Activated CD4-positive, alpha-beta T cell treated with anti-CD3 and anti-CD28 coated beads, Interleukin-2, amount 10 ng/mL, durations not matched to agents 7 days and 5 days (primary cell): ENCODE results near the gene PSMB9. TPM values are rescaled to one million over a fixed set of nuclear protein-coding genes. Genes with fewer than 3 reads are reported as not detected.
"Not testable (repeated sequence)": the region's sequence is repeated elsewhere in the genome, so short reads cannot be mapped to it uniquely, and the experiment has no call there.

Experiments
- CTCF ChIA-PET: fragments of 350-600 bp; sonication (Branson Sonifier 250); formaldehyde crosslinking; loops from one replicate; lab custom pipeline; 2021; ENCODE audit warnings: antibody characterized with exemption; lab: Charles Lee
- POLR2A ChIA-PET: fragments of 350-600 bp; sonication (Branson Sonifier 250); formaldehyde crosslinking; loops from one replicate; lab custom pipeline; 2021; ENCODE audit warnings: antibody characterized with exemption; lab: Charles Lee
- DNase-seq: peaks from one replicate; pipeline ENCODE4 v3.0.0-alpha.2; 2020
- H3K27ac Mint-ChIP-seq: one replicate; pipeline ENCODE4 v1.8.0; 2021; ENCODE audit warnings: mild to moderate bottlenecking, moderate library complexity, mixed read lengths
- H3K27me3 Mint-ChIP-seq: one replicate; pipeline ENCODE4 v1.8.0; 2021; ENCODE audit warnings: mixed read lengths
- H3K36me3 Mint-ChIP-seq: one replicate; pipeline ENCODE4 v1.8.0; 2021; ENCODE audit warnings: low read depth, mixed read lengths
- H3K4me1 Mint-ChIP-seq: one replicate; pipeline ENCODE4 v1.8.0; 2021; ENCODE audit warnings: mixed read lengths
- H3K4me3 Mint-ChIP-seq: one replicate; pipeline ENCODE4 v1.8.0; 2021; ENCODE audit warnings: mild to moderate bottlenecking, moderate library complexity, mixed read lengths
- H3K9me3 Mint-ChIP-seq: one replicate; pipeline ENCODE4 v1.8.0; 2021; ENCODE audit warnings: mixed read lengths
- total RNA-seq, 2 experiments: library from RNA; stranded (reverse); gene quantifications; one replicate each; pipeline ENCODE4 v1.2.3, GENCODE V29; 2021

PSMB9 gene
- total RNA-seq, result 100 to 1,000 TPM; 329 to 391 TPM

GRCh38 chr6:32853541-32854375 lies at the start of gene PSMB9, which contains the start of gene TAP1:
Gene PSMB9 (plus strand): TSS chr6:32854192. CDS start chr6:32854230, 38 bp downstream.
Gene TAP1 (minus strand): TSS chr6:32853704. CDS start chr6:32853636, 68 bp downstream.
- H3K4me3 Mint-ChIP-seq, result peak within 1 kb of the TSS; percentile 98

GRCh38 chr6:32805404-32805803 lies 48.6 kb upstream of the PSMB9 start:
- H3K4me3 Mint-ChIP-seq, H3K27ac Mint-ChIP-seq, H3K36me3 Mint-ChIP-seq, CTCF ChIA-PET, DNase-seq, POLR2A ChIA-PET, H3K4me1 Mint-ChIP-seq, H3K9me3 Mint-ChIP-seq: not testable (repeated sequence)
- peaks cover 51% of the 10 kb centered on the region for H3K27me3 Mint-ChIP-seq

More at GRCh38 chr6:32853541-32854375, at the start of gene PSMB9, which contains the start of gene TAP1:
- POLR2A ChIA-PET, result interaction anchor here (0.5 to 2.9 kb wide), 9 partner anchors 9 to 120 kb away, joined by 3 to 54 read pairs (median 4); partner anchors contain the start of genes PSMB8 and TAP2
- CTCF ChIA-PET, result interaction anchor here (0.7 to 8.0 kb wide), 12 partner anchors 10 to 394 kb away, joined by 3 to 171 read pairs (median 6); partner anchors contain the start of genes HLA-DMA, PSMB8 and TAP2
- Mint-ChIP-seq H3K9me3 (no peaks in the 10 kb centered on the region), H3K27ac (peak within 1 kb of the TSS; percentile 100), H3K36me3 (peaks cover 84% of the 10 kb centered on the region), H3K4me1 (peaks cover 62% of the 10 kb centered on the region), H3K27me3 (no peaks in the 10 kb centered on the region)
- DNase-seq, result peak; percentile 97

GRCh38 chr6:32807020-32807580 lies 46.9 kb upstream of the PSMB9 start:
- no peak overlapping the region for H3K4me3 Mint-ChIP-seq
- H3K4me1 Mint-ChIP-seq, result peaks cover 3% of the 10 kb centered on the region
- no peaks in the 10 kb centered on the region for H3K9me3 Mint-ChIP-seq
- POLR2A ChIA-PET, result no interaction called here
- no peak for DNase-seq
- H3K27ac Mint-ChIP-seq, result no peak overlapping the region
- no peaks in the 10 kb centered on the region for H3K36me3 Mint-ChIP-seq
- CTCF ChIA-PET, result interaction anchor here (1.0 kb wide), 1 partner anchor 31 kb away, joined by 3 read pairs; the partner anchor contains the start of gene TAP2
- peaks cover 39% of the 10 kb centered on the region for H3K27me3 Mint-ChIP-seq

- ChIA-PET POLR2A (interaction anchor here (0.6 kb wide), 1 partner anchor 16 kb away, joined by 3 read pairs; no protein-coding TSS in a partner anchor), CTCF (no interaction called here)
- H3K4me1 Mint-ChIP-seq, result peaks cover 3% of the 10 kb centered on the region
- DNase-seq, result no peak
- H3K4me3 Mint-ChIP-seq, result no peak overlapping the region
- peaks cover 20% of the 10 kb centered on the region for H3K27me3 Mint-ChIP-seq
- no peaks in the 10 kb centered on the region for H3K9me3 Mint-ChIP-seq
- H3K36me3 Mint-ChIP-seq, result no peaks in the 10 kb centered on the region
- no peak overlapping the region for H3K27ac Mint-ChIP-seq
These were observed 44.8 kb upstream of the PSMB9 start for GRCh38 chr6:32809171-32809570.

GRCh38 chr6:32814145-32814544 lies 39.8 kb upstream of the PSMB9 start:
- H3K4me3 Mint-ChIP-seq, result no peak overlapping the region
- no peak for DNase-seq
- POLR2A ChIA-PET, result no interaction called here
- H3K27ac Mint-ChIP-seq, result no peak overlapping the region
- no peaks in the 10 kb centered on the region for H3K9me3 Mint-ChIP-seq
- no peaks in the 10 kb centered on the region for H3K27me3 Mint-ChIP-seq
- CTCF ChIA-PET, result interaction anchor here (1.2 kb wide), 1 partner anchor 24 kb away, joined by 3 read pairs; the partner anchor contains the start of gene TAP2
- peaks cover 7% of the 10 kb centered on the region for H3K4me1 Mint-ChIP-seq
- H3K36me3 Mint-ChIP-seq, result no peaks in the 10 kb centered on the region

- POLR2A ChIA-PET, result no interaction called here
- Mint-ChIP-seq H3K36me3 (no peaks in the 10 kb centered on the region), H3K9me3 (no peaks in the 10 kb centered on the region), H3K27ac (no peak overlapping the region), H3K4me1 (peaks cover 7% of the 10 kb centered on the region), H3K4me3 (no peak overlapping the region), H3K27me3 (no peaks in the 10 kb centered on the region)
- CTCF ChIA-PET, result interaction anchor here (1.0 to 1.2 kb wide), 2 partner anchors 23 to 24 kb away, joined by 3 to 4 read pairs; partner anchors contain the start of gene TAP2
- DNase-seq, result no peak
These were observed 38.9 kb upstream of the PSMB9 start for GRCh38 chr6:32815115-32815514.

- Mint-ChIP-seq H3K36me3 (no peaks in the 10 kb centered on the region), H3K9me3 (no peaks in the 10 kb centered on the region), H3K27me3 (no peaks in the 10 kb centered on the region), H3K4me1 (peaks cover 7% of the 10 kb centered on the region), H3K27ac (no peak overlapping the region), H3K4me3 (no peak overlapping the region)
- POLR2A ChIA-PET, result no interaction called here
- CTCF ChIA-PET, result interaction anchor here (1.0 kb wide), 1 partner anchor 23 kb away, joined by 4 read pairs; the partner anchor contains the start of gene TAP2
- DNase-seq, result no peak
These were observed 38.0 kb upstream of the PSMB9 start for GRCh38 chr6:32815996-32816395.

GRCh38 chr6:32816746-32817204 lies 37.2 kb upstream of the PSMB9 start, which contains the start of gene HLA-DOB:
Gene HLA-DOB (minus strand): TSS chr6:32817002. CDS start chr6:32816951, 51 bp downstream.
- Mint-ChIP-seq H3K4me3 (no peak within 1 kb of the TSS), H3K9me3 (no peaks in the 10 kb centered on the region), H3K27me3 (no peaks in the 10 kb centered on the region), H3K4me1 (peaks cover 7% of the 10 kb centered on the region), H3K36me3 (no peaks in the 10 kb centered on the region), H3K27ac (no peak within 1 kb of the TSS)
- ChIA-PET CTCF (no interaction called here), POLR2A (no interaction called here)
- DNase-seq, result no peak

- Mint-ChIP-seq H3K4me3 (no peak overlapping the region), H3K27me3 (no peaks in the 10 kb centered on the region), H3K36me3 (no peaks in the 10 kb centered on the region), H3K27ac (no peak overlapping the region), H3K9me3 (no peaks in the 10 kb centered on the region), H3K4me1 (peaks cover 7% of the 10 kb centered on the region)
- no peak for DNase-seq
- ChIA-PET POLR2A (no interaction called here), CTCF (no interaction called here)
These were observed 35.1 kb upstream of the PSMB9 start for GRCh38 chr6:32818867-32819266.

- Mint-ChIP-seq H3K4me3 (no peak overlapping the region), H3K4me1 (peaks cover 7% of the 10 kb centered on the region), H3K36me3 (no peaks in the 10 kb centered on the region), H3K9me3 (no peaks in the 10 kb centered on the region), H3K27me3 (no peaks in the 10 kb centered on the region), H3K27ac (no peak overlapping the region)
- CTCF ChIA-PET, result interaction anchor here (0.7 to 2.8 kb wide), 2 partner anchors 19 to 130 kb away, joined by 3 to 18 read pairs; partner anchors contain the start of gene TAP2
- POLR2A ChIA-PET, result no interaction called here
- no peak for DNase-seq
These were observed 34.3 kb upstream of the PSMB9 start for GRCh38 chr6:32819729-32820128.

GRCh38 chr6:32825966-32826365 lies 28.0 kb upstream of the PSMB9 start:
- H3K4me1 Mint-ChIP-seq, result peaks cover 29% of the 10 kb centered on the region

GRCh38 chr6:32827025-32827424 lies 27.0 kb upstream of the PSMB9 start:
- Mint-ChIP-seq H3K36me3 (peaks cover 47% of the 10 kb centered on the region), H3K27me3 (no peaks in the 10 kb centered on the region), H3K27ac (no peak overlapping the region), H3K4me1 (peaks cover 36% of the 10 kb centered on the region), H3K4me3 (no peak overlapping the region), H3K9me3 (no peaks in the 10 kb centered on the region)
- no peak for DNase-seq
- CTCF ChIA-PET, result interaction anchor here (1.9 to 4.8 kb wide), 4 partner anchors 12 to 158 kb away, joined by 5 to 39 read pairs (median 7); partner anchors contain the start of genes HLA-DMA, TAP1 and TAP2
- POLR2A ChIA-PET, result interaction anchor here (1.4 kb wide), 1 partner anchor 18 kb away, joined by 4 read pairs; no protein-coding TSS in a partner anchor

More at GRCh38 chr6:32825966-32826365, 28.0 kb upstream of the PSMB9 start:
- DNase-seq, result no peak
- Mint-ChIP-seq H3K9me3 (no peaks in the 10 kb centered on the region), H3K4me3 (no peak overlapping the region), H3K27ac (no peak overlapping the region), H3K27me3 (no peaks in the 10 kb centered on the region), H3K36me3 (peaks cover 37% of the 10 kb centered on the region)
- POLR2A ChIA-PET, result interaction anchor here (0.6 to 1.4 kb wide), 2 partner anchors 17 to 19 kb away, joined by 3 to 4 read pairs; no protein-coding TSS in a partner anchor
- CTCF ChIA-PET, result interaction anchor here (0.6 to 4.8 kb wide), 6 partner anchors 13 to 1217 kb away, joined by 3 to 39 read pairs (median 3); partner anchors contain the start of genes HLA-DQA2 and TAP2
